GM23338 (cell line): ENCODE data around the gene SYCN. TPM values are rescaled to one million over a fixed set of nuclear protein-coding genes. Genes with fewer than 3 reads are reported as not detected.
A peak's percentile ranks its signal among the peaks of the same experiment; 100 is the strongest.

Experiments used
- ATAC-seq: fragments of 200-7000 bp; cut with Tn5 transposase; 3 replicates; pipeline ENCODE4 v1.9.1; 2020
- DNase-seq: peaks from one replicate; pipeline ENCODE4 v3.0.0-alpha.2; 2015; ENCODE audit warnings: low spot score
- H2AFZ ChIP-seq: fragments of 200-600 bp; sonication (generic); 2 replicates; pipeline ENCODE4 v1.8.0; 2016; ENCODE audit warnings: antibody characterized with exemption, mild to moderate bottlenecking, moderate library complexity
- H3F3A ChIP-seq: fragments of 200-600 bp; sonication (generic); replicated peaks from 2 replicates; pipeline ENCODE4 v1.8.0; 2017; ENCODE audit warnings: antibody characterized with exemption, mixed run types, low read depth
- H3K27ac ChIP-seq: fragments of 200-600 bp; sonication (generic); 2 replicates; pipeline ENCODE4 v1.6.1; 2016; ENCODE audit warnings: low read depth
- H3K27me3 ChIP-seq: fragments of 200-600 bp; sonication (generic); 2 replicates; pipeline ENCODE4 v1.8.0; 2016; ENCODE audit warnings: mild to moderate bottlenecking, mixed run types, moderate library complexity; ENCODE audit not compliant: insufficient read depth
- H3K36me3 ChIP-seq: fragments of 200-600 bp; sonication (generic); 2 replicates; pipeline ENCODE4 v1.8.0; 2016; ENCODE audit warnings: mild to moderate bottlenecking; ENCODE audit not compliant: insufficient read depth
- H3K4me1 ChIP-seq: fragments of 200-600 bp; sonication (generic); 2 replicates; pipeline ENCODE4 v1.8.0; 2016; ENCODE audit warnings: mild to moderate bottlenecking, moderate library complexity; ENCODE audit not compliant: insufficient read depth
- H3K4me2 ChIP-seq: fragments of 200-600 bp; sonication (generic); 2 replicates; pipeline ENCODE4 v1.7.1; 2017; ENCODE audit warnings: mixed run types
- H3K4me3 ChIP-seq: fragments of 200-600 bp; sonication (generic); 2 replicates; pipeline ENCODE4 v1.6.1; 2016; ENCODE audit warnings: mixed run types
- H3K79me2 ChIP-seq: fragments of 200-600 bp; sonication (generic); replicated peaks from 2 replicates; pipeline ENCODE4 v1.8.0; 2017; ENCODE audit warnings: mild to moderate bottlenecking; ENCODE audit not compliant: insufficient read depth
- H3K9me2 ChIP-seq: fragments of 200-600 bp; sonication (generic); 2 replicates; pipeline ENCODE4 v1.8.0; 2017; ENCODE audit not compliant: insufficient read depth
- H4K20me1 ChIP-seq: fragments of 200-600 bp; sonication (generic); replicated peaks from 2 replicates; pipeline ENCODE4 v1.8.0; 2017; ENCODE audit warnings: mild to moderate bottlenecking; ENCODE audit not compliant: insufficient read depth
- H3K27ac Mint-ChIP-seq: 2 replicates; pipeline ENCODE4 v1.8.0; 2020; ENCODE audit warnings: inconsistent platforms, mild to moderate bottlenecking, moderate library complexity, mixed read lengths
- H3K27me3 Mint-ChIP-seq: 3 replicates; pipeline ENCODE4 v1.8.0; 2022; ENCODE audit warnings: low read depth, mild to moderate bottlenecking, moderate library complexity, mixed read lengths, inconsistent platforms; ENCODE audit not compliant: insufficient read depth, poor library complexity
- H3K36me3 Mint-ChIP-seq: 3 replicates; pipeline ENCODE4 v1.8.0; 2021; ENCODE audit warnings: low read depth, mild to moderate bottlenecking, inconsistent platforms, moderate library complexity, mixed read lengths
- H3K4me1 Mint-ChIP-seq: 3 replicates; pipeline ENCODE4 v1.8.0; 2020; ENCODE audit warnings: mild to moderate bottlenecking, inconsistent platforms, mixed read lengths
- H3K4me3 Mint-ChIP-seq: 3 replicates; pipeline ENCODE4 v1.8.0; 2021; ENCODE audit warnings: moderate library complexity, mild to moderate bottlenecking, inconsistent platforms, mixed read lengths
- H3K9me3 Mint-ChIP-seq: 3 replicates; pipeline ENCODE4 v1.8.0; 2020; ENCODE audit warnings: moderate library complexity, mild to moderate bottlenecking, inconsistent platforms, mixed read lengths
- EZH2 ChIP-seq: fragments of 200-600 bp; sonication (generic); IDR thresholded peaks from one replicate; pipeline ENCODE4 v1.8.0; 2017; ENCODE audit warnings: antibody characterized with exemption, mild to moderate bottlenecking, low read depth; ENCODE audit not compliant: unreplicated experiment
- EZH2phosphoT487 ChIP-seq: fragments of 200-600 bp; sonication (generic); IDR thresholded peaks from one replicate; pipeline ENCODE4 v1.8.1; 2018; ENCODE audit warnings: antibody characterized with exemption; ENCODE audit not compliant: unreplicated experiment
- JUNB ChIP-seq: IDR thresholded peaks from one replicate; pipeline ENCODE4 v1.6.1; 2016; ENCODE audit warnings: antibody characterized with exemption; ENCODE audit not compliant: unreplicated experiment
- POLR2AphosphoS5 ChIP-seq: IDR thresholded peaks from 2 replicates; pipeline ENCODE4 v1.6.1; 2016; ENCODE audit warnings: antibody characterized with exemption, low read depth
- ZNF331 ChIP-seq: fragments of 250-450 bp; sonication (Bioruptor Pico); IDR thresholded peaks from 2 replicates; pipeline ENCODE4 v1.5.0; 2020; ENCODE audit warnings: low read depth, mild to moderate bottlenecking, moderate library complexity
- polyA plus RNA-seq: library from polyadenylated mRNA; unstranded; fragments of >200 nt; fragmentation: Nextera tagmentation; extraction: Ambion mirVana; gene quantifications from 2 replicates; pipeline ENCODE4 v1.2.1, GENCODE V29; 2016
- total RNA-seq: library from RNA; depleted of rRNA; stranded (reverse); fragments of >200 nt; shearing (Covaris generic); gene quantifications from 2 replicates; pipeline ENCODE4 v1.2.3, GENCODE V29; 2014
- TF ChIP-seq, protein P1 (sequence below): fragments of 250-450 bp; sonication (Bioruptor Pico); IDR thresholded peaks from 2 replicates; pipeline ENCODE4 v1.5.0; 2020; ENCODE audit warnings: mild to moderate bottlenecking, moderate library complexity

SYCN gene
- total and polyA plus RNA-seq, 2 experiments from 2014 or later: not detected

GRCh38 chr19:39248806-39249205 is 44.7 kb upstream of the SYCN start, which contains the start of gene IFNL4:
IFNL4 (minus strand) TSS chr19:39248856.
- Mint-ChIP-seq H3K36me3 (no peaks in the 10 kb centered on the region), H3K27ac (no peak within 1 kb of the TSS), H3K9me3 (no peaks in the 10 kb centered on the region; the same call in 2 of the 3 replicates), H3K4me3 (peak within 1 kb of the TSS; percentile 51), H3K27me3 (peaks cover 46% of the 10 kb centered on the region), H3K4me1 (no peaks in the 10 kb centered on the region; the same call in 2 of the 3 replicates)
- Histone ChIP-seq H3F3A (no peaks in the 10 kb centered on the region), H2AFZ (peak within 1 kb of the TSS; percentile 93), H3K36me3 (no peaks in the 10 kb centered on the region), H3K4me3 (peak within 1 kb of the TSS; percentile 55), H3K4me1 (no peaks in the 10 kb centered on the region; the same call in 1 of the 2 replicates), H3K79me2 (no peaks in the 10 kb centered on the region), H3K9me2 (no peaks in the 10 kb centered on the region), H3K4me2 (peak within 1 kb of the TSS; percentile 84), H3K27ac (no peak within 1 kb of the TSS), H3K27me3 (peaks cover 67% of the 10 kb centered on the region), H4K20me1 (peaks cover 2% of the 10 kb centered on the region; the same call in 1 of the 2 replicates)
- ATAC-seq: no peak
- DNase-seq: no peak
- TF ChIP-seq, protein P1, sequence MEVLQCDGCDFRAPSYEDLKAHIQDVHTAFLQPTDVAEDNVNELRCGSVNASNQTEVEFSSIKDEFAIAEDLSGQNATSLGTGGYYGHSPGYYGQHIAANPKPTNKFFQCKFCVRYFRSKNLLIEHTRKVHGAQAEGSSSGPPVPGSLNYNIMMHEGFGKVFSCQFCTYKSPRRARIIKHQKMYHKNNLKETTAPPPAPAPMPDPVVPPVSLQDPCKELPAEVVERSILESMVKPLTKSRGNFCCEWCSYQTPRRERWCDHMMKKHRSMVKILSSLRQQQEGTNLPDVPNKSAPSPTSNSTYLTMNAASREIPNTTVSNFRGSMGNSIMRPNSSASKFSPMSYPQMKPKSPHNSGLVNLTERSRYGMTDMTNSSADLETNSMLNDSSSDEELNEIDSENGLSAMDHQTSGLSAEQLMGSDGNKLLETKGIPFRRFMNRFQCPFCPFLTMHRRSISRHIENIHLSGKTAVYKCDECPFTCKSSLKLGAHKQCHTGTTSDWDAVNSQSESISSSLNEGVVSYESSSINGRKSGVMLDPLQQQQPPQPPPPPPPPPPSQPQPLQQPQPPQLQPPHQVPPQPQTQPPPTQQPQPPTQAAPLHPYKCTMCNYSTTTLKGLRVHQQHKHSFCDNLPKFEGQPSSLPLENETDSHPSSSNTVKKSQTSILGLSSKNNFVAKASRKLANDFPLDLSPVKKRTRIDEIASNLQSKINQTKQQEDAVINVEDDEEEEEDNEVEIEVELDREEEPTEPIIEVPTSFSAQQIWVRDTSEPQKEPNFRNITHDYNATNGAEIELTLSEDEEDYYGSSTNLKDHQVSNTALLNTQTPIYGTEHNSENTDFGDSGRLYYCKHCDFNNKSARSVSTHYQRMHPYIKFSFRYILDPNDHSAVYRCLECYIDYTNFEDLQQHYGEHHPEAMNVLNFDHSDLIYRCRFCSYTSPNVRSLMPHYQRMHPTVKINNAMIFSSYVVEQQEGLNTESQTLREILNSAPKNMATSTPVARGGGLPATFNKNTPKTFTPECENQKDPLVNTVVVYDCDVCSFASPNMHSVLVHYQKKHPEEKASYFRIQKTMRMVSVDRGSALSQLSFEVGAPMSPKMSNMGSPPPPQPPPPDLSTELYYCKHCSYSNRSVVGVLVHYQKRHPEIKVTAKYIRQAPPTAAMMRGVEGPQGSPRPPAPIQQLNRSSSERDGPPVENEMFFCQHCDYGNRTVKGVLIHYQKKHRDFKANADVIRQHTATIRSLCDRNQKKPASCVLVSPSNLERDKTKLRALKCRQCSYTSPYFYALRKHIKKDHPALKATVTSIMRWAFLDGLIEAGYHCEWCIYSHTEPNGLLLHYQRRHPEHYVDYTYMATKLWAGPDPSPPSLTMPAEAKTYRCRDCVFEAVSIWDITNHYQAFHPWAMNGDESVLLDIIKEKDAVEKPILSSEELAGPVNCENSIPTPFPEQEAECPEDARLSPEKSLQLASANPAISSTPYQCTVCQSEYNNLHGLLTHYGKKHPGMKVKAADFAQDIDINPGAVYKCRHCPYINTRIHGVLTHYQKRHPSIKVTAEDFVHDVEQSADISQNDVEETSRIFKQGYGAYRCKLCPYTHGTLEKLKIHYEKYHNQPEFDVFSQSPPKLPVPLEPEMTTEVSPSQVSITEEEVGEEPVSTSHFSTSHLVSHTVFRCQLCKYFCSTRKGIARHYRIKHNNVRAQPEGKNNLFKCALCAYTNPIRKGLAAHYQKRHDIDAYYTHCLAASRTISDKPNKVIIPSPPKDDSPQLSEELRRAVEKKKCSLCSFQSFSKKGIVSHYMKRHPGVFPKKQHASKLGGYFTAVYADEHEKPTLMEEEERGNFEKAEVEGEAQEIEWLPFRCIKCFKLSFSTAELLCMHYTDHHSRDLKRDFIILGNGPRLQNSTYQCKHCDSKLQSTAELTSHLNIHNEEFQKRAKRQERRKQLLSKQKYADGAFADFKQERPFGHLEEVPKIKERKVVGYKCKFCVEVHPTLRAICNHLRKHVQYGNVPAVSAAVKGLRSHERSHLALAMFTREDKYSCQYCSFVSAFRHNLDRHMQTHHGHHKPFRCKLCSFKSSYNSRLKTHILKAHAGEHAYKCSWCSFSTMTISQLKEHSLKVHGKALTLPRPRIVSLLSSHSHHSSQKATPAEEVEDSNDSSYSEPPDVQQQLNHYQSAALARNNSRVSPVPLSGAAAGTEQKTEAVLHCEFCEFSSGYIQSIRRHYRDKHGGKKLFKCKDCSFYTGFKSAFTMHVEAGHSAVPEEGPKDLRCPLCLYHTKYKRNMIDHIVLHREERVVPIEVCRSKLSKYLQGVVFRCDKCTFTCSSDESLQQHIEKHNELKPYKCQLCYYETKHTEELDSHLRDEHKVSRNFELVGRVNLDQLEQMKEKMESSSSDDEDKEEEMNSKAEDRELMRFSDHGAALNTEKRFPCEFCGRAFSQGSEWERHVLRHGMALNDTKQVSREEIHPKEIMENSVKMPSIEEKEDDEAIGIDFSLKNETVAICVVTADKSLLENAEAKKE (CRISPR knock-in tag): no peak
- TF ChIP-seq EZH2phosphoT487: no peak
- no peak for TF ChIP-seq POLR2AphosphoS5
- no peak for TF ChIP-seq EZH2
- no peak for TF ChIP-seq JUNB
- TF ChIP-seq ZNF331 (CRISPR knock-in tag): no peak
